SKM-1 (cell line): ENCODE results near the gene SAMD11.
A peak's percentile ranks its signal among the peaks of the same experiment; 100 is the strongest.

Source experiments
- DNase-seq: peaks from one replicate; lab custom pipeline; 2025; ENCODE audit not compliant: unreplicated experiment; lab: John Stamatoyannopoulos, UW

SAMD11 gene

GRCh38 chr1:904310-904950, 19.3 kb upstream of the SAMD11 start:
- DNase-seq = peak; percentile 51

- no peak for DNase-seq
These were observed 18.5 kb upstream of the SAMD11 start for GRCh38 chr1:905071-905749.

- DNase-seq = no peak
These were observed 17.7 kb upstream of the SAMD11 start for GRCh38 chr1:905811-906599.

GRCh38 chr1:906600-907420, 16.9 kb upstream of the SAMD11 start:
- DNase-seq = peak; percentile 57

GRCh38 chr1:907611-908451, 15.9 kb upstream of the SAMD11 start:
- DNase-seq = no peak

- DNase-seq = no peak
These were observed 15.1 kb upstream of the SAMD11 start for GRCh38 chr1:908661-909060.

- DNase-seq = no peak
These were observed 13.8 kb upstream of the SAMD11 start for GRCh38 chr1:909861-910310.

- no peak for DNase-seq
These were observed 13.3 kb upstream of the SAMD11 start for GRCh38 chr1:910311-910880.

- DNase-seq = no peak
These were observed 12.6 kb upstream of the SAMD11 start for GRCh38 chr1:910881-911721.

GRCh38 chr1:911875-912739, 11.6 kb upstream of the SAMD11 start:
- DNase-seq = no peak

- DNase-seq = no peak
These were observed 10.9 kb upstream of the SAMD11 start for GRCh38 chr1:912740-913301.

GRCh38 chr1:913491-914130, 10.1 kb upstream of the SAMD11 start:
- no peak for DNase-seq

- no peak for DNase-seq
These were observed 9.4 kb upstream of the SAMD11 start for GRCh38 chr1:914131-914890.

GRCh38 chr1:914891-915280, 8.8 kb upstream of the SAMD11 start:
- no peak for DNase-seq

GRCh38 chr1:915295-916172, 8.2 kb upstream of the SAMD11 start:
- DNase-seq = no peak
